CD4-positive, alpha-beta T cell (primary cell): ENCODE measurements around the gene ZSWIM5. TPM values are rescaled to one million over a fixed set of nuclear protein-coding genes. Genes with fewer than 3 reads are reported as not detected.

Experiments
- ATAC-seq: fragments of 200-7000 bp; cut with Tn5 transposase; one replicate; pipeline ENCODE4 v1.10.0; 2022; ENCODE audit warnings: mild to moderate bottlenecking; ENCODE audit not compliant: poor library complexity
- CTCF ChIA-PET: fragments of 350-600 bp; sonication (Branson Sonifier 250); formaldehyde crosslinking; loops from one replicate; lab custom pipeline; 2021; ENCODE audit warnings: antibody characterized with exemption, inconsistent platforms; lab: Charles Lee
- POLR2A ChIA-PET: fragments of 350-600 bp; sonication (Branson Sonifier 250); formaldehyde crosslinking; loops from one replicate; lab custom pipeline; 2021; ENCODE audit warnings: antibody characterized with exemption, inconsistent platforms; lab: Charles Lee
- DNase-seq, 14 experiments: peaks; one replicate each; pipeline ENCODE4 v3.0.0-alpha.2; 2013 to 2020; ENCODE audit warnings: mixed read lengths in 2 of 14
- H3K27ac ChIP-seq, 2 donors: one replicate each; pipeline versions ENCODE4 v1.5.1 to v1.7.0; 2013; ENCODE audit warnings: low read length in 2 of 2, low read depth in 1 of 2, mild to moderate bottlenecking in 1 of 2
- H3K27me3 ChIP-seq, 2 experiments: 1 replicate in 1 of 2; 2 replicates in 1 of 2; pipeline versions ENCODE4 v1.6.1 to v1.7.0; 2013; ENCODE audit warnings: low read length in 2 of 2, control low read depth in 1 of 2, mild to moderate bottlenecking in 1 of 2, moderate library complexity in 1 of 2; ENCODE audit not compliant: insufficient read depth in 2 of 2, control insufficient read depth in 1 of 2
- H3K36me3 ChIP-seq: one replicate; pipeline ENCODE4 v1.6.1; 2013; ENCODE audit warnings: low read length, control low read depth; ENCODE audit not compliant: insufficient read depth
- H3K4me1 ChIP-seq: one replicate; pipeline ENCODE4 v1.6.1; 2013; ENCODE audit warnings: low read length, control low read depth; ENCODE audit not compliant: insufficient read depth
- H3K4me3 ChIP-seq: one replicate; pipeline ENCODE4 v1.5.1; 2013; ENCODE audit warnings: mild to moderate bottlenecking, low read length, moderate library complexity
- H3K9me3 ChIP-seq, 2 experiments: 1 replicate in 1 of 2; 2 replicates in 1 of 2; pipeline versions ENCODE4 v1.6.1 to v1.7.0; 2013; ENCODE audit warnings: low read length in 2 of 2, mild to moderate bottlenecking in 2 of 2, control low read depth in 1 of 2, moderate library complexity in 1 of 2; ENCODE audit not compliant: control insufficient read depth in 1 of 2, insufficient read depth in 1 of 2
- H3K27ac Mint-ChIP-seq: one replicate; pipeline ENCODE4 v1.8.0; 2020; ENCODE audit warnings: mixed read lengths
- H3K27me3 Mint-ChIP-seq: one replicate; pipeline ENCODE4 v1.8.0; 2021; ENCODE audit warnings: mixed read lengths
- H3K36me3 Mint-ChIP-seq: one replicate; pipeline ENCODE4 v1.8.0; 2021; ENCODE audit warnings: low read depth, mixed read lengths
- H3K4me1 Mint-ChIP-seq: one replicate; pipeline ENCODE4 v1.8.0; 2021; ENCODE audit warnings: low read depth, mixed read lengths
- H3K4me3 Mint-ChIP-seq: one replicate; pipeline ENCODE4 v1.8.0; 2020; ENCODE audit warnings: mild to moderate bottlenecking, mixed read lengths
- H3K9me3 Mint-ChIP-seq: one replicate; pipeline ENCODE4 v1.8.0; 2020; ENCODE audit warnings: mixed read lengths
- CTCF ChIP-seq: fragments of 200-600 bp; IDR thresholded peaks from one replicate; pipeline ENCODE4 v1.8.0; 2022; ENCODE audit warnings: antibody characterized with exemption, mild to moderate bottlenecking
- intact Hi-C, 2 experiments: fragments of 100-400 bp; cut with DNase I in 1 of 2; cut with micrococcal nuclease in 1 of 2; formaldehyde crosslinking; loops; one replicate each; pipeline versions ENCODE4 v1.15.1 to v1.9.0; 2023 to 2025; cut with DNase I, micrococcal nuclease
- total RNA-seq, 174 experiments: library from RNA in 2 of 174; stranded (reverse) in 2 of 174; gene quantifications; one replicate each; pipeline ENCODE4 v1.2.3 and lab custom pipeline; 2021 to 2026

Gene ZSWIM5
- total RNA-seq, 2 experiments from 2014 or later, result 0.91 to 1.1 TPM

- no peaks in the 10 kb centered on the region for H3K9me3 ChIP-seq
- H3K36me3 ChIP-seq, result no peaks in the 10 kb centered on the region
- Mint-ChIP-seq H3K9me3 (no peaks in the 10 kb centered on the region), H3K27ac (no peak overlapping the region), H3K36me3 (peaks cover 9% of the 10 kb centered on the region), H3K27me3 (no peaks in the 10 kb centered on the region), H3K4me3 (no peak overlapping the region), H3K4me1 (no peaks in the 10 kb centered on the region)
- DNase-seq (no peak), ATAC-seq (no peak)
- no peaks in the 10 kb centered on the region for H3K27me3 ChIP-seq
- intact Hi-C loops, result no loop called here
- ChIA-PET CTCF (no interaction called here), POLR2A (no interaction called here)
- H3K4me3 ChIP-seq, result no peak overlapping the region
- no peaks in the 10 kb centered on the region for H3K4me1 ChIP-seq
- no peak overlapping the region for H3K27ac ChIP-seq
- no peak for TF ChIP-seq CTCF
Observed at GRCh38 chr1:45043094-45043493, 163.3 kb downstream of the ZSWIM5 start.

- no peaks in the 10 kb centered on the region for H3K4me1 ChIP-seq
- H3K9me3 Mint-ChIP-seq, result no peaks in the 10 kb centered on the region
- H3K4me3 Mint-ChIP-seq, result no peak overlapping the region
- no peak overlapping the region for H3K27ac ChIP-seq
- no peaks in the 10 kb centered on the region for H3K4me1 Mint-ChIP-seq
- no peak overlapping the region for H3K4me3 ChIP-seq
- no peaks in the 10 kb centered on the region for H3K27me3 Mint-ChIP-seq
- H3K27me3 ChIP-seq, result no peaks in the 10 kb centered on the region
- H3K9me3 ChIP-seq, result no peaks in the 10 kb centered on the region
- peaks cover 6% of the 10 kb centered on the region for H3K36me3 ChIP-seq
- peaks cover 11% of the 10 kb centered on the region for H3K36me3 Mint-ChIP-seq
- ATAC-seq (no peak), DNase-seq (no peak)
- no peak for TF ChIP-seq CTCF
- H3K27ac Mint-ChIP-seq, result no peak overlapping the region
- intact Hi-C loops, result no loop called here
- POLR2A ChIA-PET, result no interaction called here
- CTCF ChIA-PET, result no interaction called here
Observed at GRCh38 chr1:45040297-45040696, 166.1 kb downstream of the ZSWIM5 start.

- no peaks in the 10 kb centered on the region for H3K27me3 Mint-ChIP-seq
- Histone ChIP-seq H3K36me3 (peaks cover 8% of the 10 kb centered on the region), H3K27me3 (no peaks in the 10 kb centered on the region), H3K4me3 (no peak overlapping the region), H3K9me3 (no peaks in the 10 kb centered on the region), H3K27ac (no peak overlapping the region), H3K4me1 (no peaks in the 10 kb centered on the region)
- no peaks in the 10 kb centered on the region for H3K4me1 Mint-ChIP-seq
- no peak overlapping the region for H3K27ac Mint-ChIP-seq
- no peak for ATAC-seq
- no peak for DNase-seq
- TF ChIP-seq CTCF, result no peak
- CTCF ChIA-PET, result no interaction called here
- H3K36me3 Mint-ChIP-seq, result peaks cover 14% of the 10 kb centered on the region
- no peaks in the 10 kb centered on the region for H3K9me3 Mint-ChIP-seq
- intact Hi-C loops, result no loop called here
- POLR2A ChIA-PET, result no interaction called here
- H3K4me3 Mint-ChIP-seq, result no peak overlapping the region
Observed at GRCh38 chr1:45038661-45039364, 167.6 kb downstream of the ZSWIM5 start.
